HepG2 (cell line): ENCODE results near the gene HSDL1. TPM values are rescaled to one million over a fixed set of nuclear protein-coding genes. Genes with fewer than 3 reads are reported as not detected.

Experiments used
- ARID4A ChIP-seq: sonication (generic); formaldehyde crosslinking; IDR thresholded peaks from 2 replicates; pipeline ENCODE4 v1.5.0; 2020; ENCODE audit warnings: mild to moderate bottlenecking, missing genetic modification reagents, borderline replicate concordance
- CREB1 ChIP-seq, 2 experiments: fragments of 450-650 bp in 1 of 2; IDR thresholded peaks; 2 replicates each; pipeline ENCODE4 v1.6.1; 2016 to 2017; ENCODE audit warnings: control low read depth in 1 of 2, mild to moderate bottlenecking in 1 of 2, missing compliant biosample characterization in 1 of 2, missing genetic modification characterization in 1 of 2
- EHMT2 ChIP-seq: fragments of 200-600 bp; sonication (generic); IDR thresholded peaks from 2 replicates; pipeline ENCODE4 v1.7.0; 2017; ENCODE audit warnings: antibody characterized with exemption, low read depth, low read length, borderline replicate concordance
- HES4 ChIP-seq: sonication (generic); formaldehyde crosslinking; IDR thresholded peaks from 2 replicates; pipeline ENCODE4 v1.9.0; 2021; ENCODE audit warnings: mild to moderate bottlenecking, missing genetic modification reagents, borderline replicate concordance
- ISL2 ChIP-seq: sonication (generic); formaldehyde crosslinking; IDR thresholded peaks from 2 replicates; pipeline ENCODE4 v1.5.0; 2020; ENCODE audit warnings: missing genetic modification reagents
- KAT8 ChIP-seq: IDR thresholded peaks from 2 replicates; pipeline ENCODE4 v1.6.1; 2016; ENCODE audit warnings: missing genetic modification reagents, missing compliant biosample characterization
- KDM1A ChIP-seq: IDR thresholded peaks from 2 replicates; pipeline ENCODE4 v1.6.1; 2016; ENCODE audit warnings: missing compliant biosample characterization
- KDM5B ChIP-seq: sonication (generic); formaldehyde crosslinking; IDR thresholded peaks from 2 replicates; pipeline ENCODE4 v1.4.0; 2020; ENCODE audit warnings: missing genetic modification reagents, mild to moderate bottlenecking, borderline replicate concordance
- NRL ChIP-seq: sonication (generic); formaldehyde crosslinking; IDR thresholded peaks from 2 replicates; pipeline ENCODE4 v1.5.0; 2020; ENCODE audit warnings: missing genetic modification reagents, mild to moderate bottlenecking, moderate library complexity, borderline replicate concordance
- PATZ1 ChIP-seq: sonication (generic); formaldehyde crosslinking; IDR thresholded peaks from 2 replicates; pipeline ENCODE4 v1.4.0; 2020; ENCODE audit warnings: missing genetic modification reagents
- TFDP1 ChIP-seq: IDR thresholded peaks from 2 replicates; pipeline ENCODE4 v1.6.1; 2016; ENCODE audit warnings: missing compliant biosample characterization, missing genetic modification reagents, borderline replicate concordance
- ZNF136 ChIP-seq: sonication (generic); formaldehyde crosslinking; IDR thresholded peaks from 2 replicates; pipeline ENCODE4 v1.8.1; 2022; ENCODE audit warnings: low read depth, mild to moderate bottlenecking, moderate library complexity, missing genetic modification reagents
- ZNF354B ChIP-seq: sonication (generic); formaldehyde crosslinking; IDR thresholded peaks from 2 replicates; pipeline ENCODE4 v1.8.0; 2022; ENCODE audit warnings: mild to moderate bottlenecking, missing genetic modification reagents
- ZNF597 ChIP-seq: sonication (generic); formaldehyde crosslinking; IDR thresholded peaks from 2 replicates; pipeline ENCODE4 v1.5.0; 2020; ENCODE audit warnings: missing genetic modification reagents
- ZNF784 ChIP-seq: sonication (generic); formaldehyde crosslinking; IDR thresholded peaks from 2 replicates; pipeline ENCODE4 v1.5.1; 2020; ENCODE audit warnings: missing genetic modification reagents, mild to moderate bottlenecking, borderline replicate concordance
- polyA plus RNA-seq, 8 experiments: library from polyadenylated mRNA; depleted of rRNA in 3 of 8; stranded (reverse) in 7 of 8; unstranded in 1 of 8; fragments of >200 nt; fragmentation: Illumina TruSeq in 4 of 8; extraction: Trizol in 4 of 8; gene quantifications; 2 replicates each; pipeline versions ENCODE4 v1.2.1 to v1.2.3, GENCODE V29; 2011 to 2016; ENCODE audit warnings: low read depth in 4 of 8, missing spikeins in 1 of 8, mixed read lengths in 1 of 8; ENCODE audit not compliant: insufficient read depth in 1 of 8
- total RNA-seq, 5 experiments: library from RNA; depleted of rRNA; stranded (reverse); fragments of >200 nt; fragmentation: Illumina TruSeq; extraction: Trizol; gene quantifications; 2 replicates each; pipeline ENCODE4 v1.2.3, GENCODE V29; 2016; ENCODE audit warnings: low read depth in 1 of 5
- TF ChIP-seq, protein P1 (sequence below): sonication (generic); formaldehyde crosslinking; IDR thresholded peaks from 2 replicates; pipeline ENCODE4 v1.4.0; 2020; ENCODE audit warnings: mild to moderate bottlenecking, missing genetic modification reagents, borderline replicate concordance

HSDL1 gene
- total and polyA plus RNA-seq, 2 of the 13 experiments (the other 11 are each of a cell fraction or from before 2014, with no cell fraction given): 49.2 to 49.7 TPM

GRCh38 chr16:84096447-84097005 lies 48.5 kb downstream of the HSDL1 start (continued):
- TF ChIP-seq ARID4A (peak; percentile 56; the same call in 1 of the 2 replicates), CREB1 (IDR thresholded peaks at IDR 0.05) (no peak), CREB1 (CRISPR knock-in tag; IDR thresholded peaks at IDR 0.05) (peak; percentile 78), TFDP1 (CRISPR knock-in tag) (0 out of 2 replicates have a peak, but pooled peaks have one; percentile 9), ZNF784 (CRISPR knock-in tag) (no peak), ZNF597 (CRISPR knock-in tag) (no peak), PATZ1 (CRISPR knock-in tag) (peak; percentile 55), ZNF354B (CRISPR knock-in tag) (no peak), KDM1A (peak; percentile 77), HES4 (no peak), ISL2 (peak; percentile 94), EHMT2 (no peak), ZNF136 (CRISPR knock-in tag) (no peak), NRL (CRISPR knock-in tag) (no peak), KDM5B (CRISPR knock-in tag) (no peak), KAT8 (CRISPR knock-in tag) (peak; percentile 77)
- TF ChIP-seq, protein P1, sequence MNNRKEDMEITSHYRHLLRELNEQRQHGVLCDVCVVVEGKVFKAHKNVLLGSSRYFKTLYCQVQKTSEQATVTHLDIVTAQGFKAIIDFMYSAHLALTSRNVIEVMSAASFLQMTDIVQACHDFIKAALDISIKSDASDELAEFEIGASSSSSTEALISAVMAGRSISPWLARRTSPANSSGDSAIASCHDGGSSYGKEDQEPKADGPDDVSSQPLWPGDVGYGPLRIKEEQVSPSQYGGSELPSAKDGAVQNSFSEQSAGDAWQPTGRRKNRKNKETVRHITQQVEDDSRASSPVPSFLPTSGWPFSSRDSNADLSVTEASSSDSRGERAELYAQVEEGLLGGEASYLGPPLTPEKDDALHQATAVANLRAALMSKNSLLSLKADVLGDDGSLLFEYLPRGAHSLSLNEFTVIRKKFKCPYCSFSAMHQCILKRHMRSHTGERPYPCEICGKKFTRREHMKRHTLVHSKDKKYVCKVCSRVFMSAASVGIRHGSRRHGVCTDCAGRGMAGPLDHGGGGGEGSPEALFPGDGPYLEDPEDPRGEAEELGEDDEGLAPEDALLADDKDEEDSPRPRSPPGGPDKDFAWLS: no peak
